CD4-positive, CD25-positive, alpha-beta regulatory T cell (primary cell): ENCODE measurements around the gene IL4I1. TPM values are rescaled to one million over a fixed set of nuclear protein-coding genes. Genes with fewer than 3 reads are reported as not detected.

Experiments
- ATAC-seq, 2 donors: fragments of 150-1000 bp; cut with Tn5 transposase; one replicate each; pipeline ENCODE4 v1.10.0; 2021; ENCODE audit warnings: low read depth in 2 of 2, moderate number of reproducible peaks in 2 of 2, moderate library complexity in 1 of 2
- DNase-seq, 3 donors: peaks; one replicate each; pipeline versions ENCODE4 v3.0.0 to v3.0.0-alpha.2; 2012 to 2022; ENCODE audit warnings: mixed read lengths in 1 of 3
- H3K27ac ChIP-seq: one replicate; pipeline ENCODE4 v1.7.0; 2013; ENCODE audit warnings: mild to moderate bottlenecking, low read length; ENCODE audit not compliant: insufficient read depth, poor library complexity, severe bottlenecking
- H3K27me3 ChIP-seq: one replicate; pipeline ENCODE4 v1.7.0; 2013; ENCODE audit warnings: low read length; ENCODE audit not compliant: control insufficient read depth, insufficient read depth
- H3K36me3 ChIP-seq: one replicate; pipeline ENCODE4 v1.7.0; 2013; ENCODE audit warnings: mild to moderate bottlenecking, low read length, moderate library complexity; ENCODE audit not compliant: control insufficient read depth, insufficient read depth
- H3K4me1 ChIP-seq: 2 replicates; pipeline ENCODE4 v1.7.0; 2013; ENCODE audit warnings: mild to moderate bottlenecking, low read length; ENCODE audit not compliant: insufficient read depth, control insufficient read depth, poor library complexity, severe bottlenecking
- H3K4me3 ChIP-seq: one replicate; pipeline ENCODE4 v1.7.0; 2013; ENCODE audit warnings: low read depth, mild to moderate bottlenecking, low read length, moderate library complexity
- H3K9me3 ChIP-seq, 2 experiments: 1 replicate in 1 of 2; 2 replicates in 1 of 2; pipeline ENCODE4 v1.7.0; 2013; ENCODE audit warnings: low read length in 2 of 2, mild to moderate bottlenecking in 1 of 2, moderate library complexity in 1 of 2; ENCODE audit not compliant: control insufficient read depth in 2 of 2
- H3K27ac Mint-ChIP-seq, 3 donors: one replicate each; pipeline ENCODE4 v1.8.0; 2020 to 2022; ENCODE audit warnings: mild to moderate bottlenecking in 3 of 3, mixed read lengths in 3 of 3, moderate library complexity in 2 of 3
- H3K27me3 Mint-ChIP-seq: one replicate; pipeline ENCODE4 v1.8.0; 2022; ENCODE audit warnings: mild to moderate bottlenecking, mixed read lengths
- H3K36me3 Mint-ChIP-seq: one replicate; pipeline ENCODE4 v1.8.0; 2020; ENCODE audit warnings: mixed read lengths
- H3K4me1 Mint-ChIP-seq, 4 donors: one replicate each; pipeline ENCODE4 v1.8.0; 2020 to 2022; ENCODE audit warnings: mixed read lengths in 4 of 4, mild to moderate bottlenecking in 1 of 4
- H3K4me3 Mint-ChIP-seq, 4 donors: one replicate each; pipeline ENCODE4 v1.8.0; 2020 to 2022; ENCODE audit warnings: mild to moderate bottlenecking in 4 of 4, mixed read lengths in 4 of 4, moderate library complexity in 3 of 4
- H3K9me3 Mint-ChIP-seq, 7 donors: one replicate each; pipeline ENCODE4 v1.8.0; 2020 to 2022; ENCODE audit warnings: mixed read lengths in 7 of 7, mild to moderate bottlenecking in 3 of 7, moderate library complexity in 2 of 7
- polyA plus RNA-seq, 4 donors: library from polyadenylated mRNA; unstranded; fragments of 300-500 nt; fragmentation: Illumina TruSeq; gene quantifications; one replicate each; pipeline ENCODE4 v1.2.3, GENCODE V29; 2021
- total RNA-seq: library from RNA; stranded (reverse); gene quantifications from one replicate; pipeline ENCODE4 v1.2.3, GENCODE V29; 2022

IL4I1 gene
- total and polyA plus RNA-seq, 5 donors from 2014 or later = 0.20 to 3.7 (median 0.37) TPM

DNA sequence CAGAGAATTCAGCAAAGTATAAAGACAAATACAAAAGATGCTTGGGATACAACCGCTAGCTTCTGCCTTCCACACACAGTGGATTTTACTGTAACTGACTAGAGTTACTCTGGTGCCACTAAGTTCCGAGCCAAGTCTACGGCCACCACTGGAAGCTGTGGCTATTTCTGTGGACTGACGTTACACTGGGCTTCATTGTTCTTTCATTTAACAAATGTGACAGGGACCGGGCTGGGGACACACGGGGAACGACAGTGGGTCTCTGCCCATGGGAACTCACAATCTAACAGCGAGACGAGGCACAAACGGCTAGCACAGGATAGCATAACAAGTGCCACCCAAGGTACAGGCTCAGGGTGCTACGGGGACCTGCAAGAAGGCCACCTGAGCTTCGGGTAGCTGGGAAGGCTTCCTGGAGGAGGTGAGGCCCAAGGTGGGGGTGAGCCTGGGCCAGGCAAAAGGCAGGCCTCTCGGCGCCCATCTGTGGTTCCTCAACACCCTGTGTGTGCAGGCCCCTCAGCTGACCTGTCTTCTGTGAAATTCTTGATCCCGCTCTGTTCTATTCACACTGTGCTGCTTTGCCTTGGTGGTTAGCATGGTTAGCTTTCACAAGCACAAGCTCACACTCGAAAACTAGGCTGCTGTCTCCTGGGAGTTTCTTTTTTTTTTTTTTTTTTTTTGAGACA lies 10.3 kb upstream of the IL4I1 start:
- Mint-ChIP-seq H3K4me3 (no peak overlapping the region), H3K4me1 (peaks cover 15 to 27% (median 16%) of the 10 kb centered on the region in 4 donors), H3K27ac (peak overlapping the region in 1 of 3 donors; percentile 26), H3K27me3 (no peaks in the 10 kb centered on the region), H3K9me3 (no peaks in the 10 kb centered on the region), H3K36me3 (peaks cover 15% of the 10 kb centered on the region)
- Histone ChIP-seq H3K27ac (no peak overlapping the region), H3K9me3 (no peaks in the 10 kb centered on the region), H3K4me3 (no peak overlapping the region), H3K36me3 (peaks cover 12% of the 10 kb centered on the region), H3K4me1 (peaks cover 11% of the 10 kb centered on the region), H3K27me3 (no peaks in the 10 kb centered on the region)
- DNase-seq = no peak
- ATAC-seq = no peak

DNA sequence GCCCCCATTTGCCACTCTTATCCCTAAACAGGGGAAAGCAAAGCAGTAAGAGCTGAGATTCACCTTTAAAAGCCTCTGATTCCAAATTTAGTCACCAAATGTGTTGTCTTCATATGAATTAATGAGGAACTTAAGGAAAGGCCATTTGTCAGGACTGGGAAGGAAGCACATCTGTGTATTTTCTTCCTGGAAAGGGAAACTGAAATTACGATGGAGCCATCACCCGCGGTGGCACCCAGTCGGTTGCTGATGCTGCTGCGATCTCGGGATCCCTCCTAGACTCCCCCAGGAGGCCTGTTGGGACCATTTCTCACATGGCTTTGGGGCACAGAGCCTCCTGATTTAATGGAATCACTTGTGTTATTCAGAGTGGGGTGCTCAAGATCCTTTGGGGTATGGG lies 7.4 kb upstream of the IL4I1 start:
- Mint-ChIP-seq H3K4me1 (peaks cover 0 to 10% (median 5%) of the 10 kb centered on the region in 4 donors), H3K27ac (no peak overlapping the region), H3K9me3 (no peaks in the 10 kb centered on the region), H3K36me3 (peaks cover 11% of the 10 kb centered on the region), H3K4me3 (no peak overlapping the region), H3K27me3 (no peaks in the 10 kb centered on the region)
- Histone ChIP-seq H3K27me3 (no peaks in the 10 kb centered on the region), H3K36me3 (peaks cover 12% of the 10 kb centered on the region), H3K4me1 (no peaks in the 10 kb centered on the region), H3K9me3 (no peaks in the 10 kb centered on the region), H3K27ac (no peak overlapping the region), H3K4me3 (no peak overlapping the region)
- no peak for DNase-seq
- no peak for ATAC-seq

DNA sequence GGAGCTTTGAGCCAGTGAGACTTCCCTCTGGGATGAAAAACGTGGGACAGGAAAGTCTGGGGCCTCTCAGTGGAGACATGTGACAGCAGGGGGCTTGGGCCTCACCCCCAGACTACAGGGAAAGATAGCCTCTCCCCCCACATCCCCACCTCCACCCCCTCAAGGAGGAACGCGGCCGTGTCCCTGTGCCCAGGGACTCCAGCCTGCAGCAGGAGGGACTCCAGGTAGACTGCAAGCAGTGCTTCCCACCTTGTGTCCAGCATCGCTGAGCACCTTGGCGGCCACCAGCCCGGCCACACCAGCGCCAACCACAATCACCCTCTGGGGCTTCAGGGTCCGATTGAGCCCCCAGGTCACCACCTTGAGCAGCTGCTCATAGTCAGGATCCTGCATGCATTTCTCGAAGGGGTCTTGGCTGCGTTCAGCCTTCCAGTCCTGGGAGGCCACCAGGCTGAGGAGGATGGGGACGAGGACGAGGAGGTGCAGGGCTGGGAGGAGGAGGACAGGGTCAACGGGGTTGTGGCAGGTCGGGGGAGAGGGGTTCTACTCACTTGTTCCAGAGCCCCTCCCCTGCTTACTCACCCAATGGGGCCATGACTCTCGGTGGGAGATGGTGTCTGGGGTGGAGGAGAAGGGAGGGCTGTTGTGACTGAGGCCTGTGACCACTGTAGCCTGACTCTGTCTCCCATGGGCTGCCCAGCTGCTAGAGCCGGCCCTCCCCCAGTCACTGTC lies 955 bp downstream of the IL4I1 start:
- peak overlapping the region in 1 of 4 donors; percentile 83 for H3K4me3 Mint-ChIP-seq

DNA sequence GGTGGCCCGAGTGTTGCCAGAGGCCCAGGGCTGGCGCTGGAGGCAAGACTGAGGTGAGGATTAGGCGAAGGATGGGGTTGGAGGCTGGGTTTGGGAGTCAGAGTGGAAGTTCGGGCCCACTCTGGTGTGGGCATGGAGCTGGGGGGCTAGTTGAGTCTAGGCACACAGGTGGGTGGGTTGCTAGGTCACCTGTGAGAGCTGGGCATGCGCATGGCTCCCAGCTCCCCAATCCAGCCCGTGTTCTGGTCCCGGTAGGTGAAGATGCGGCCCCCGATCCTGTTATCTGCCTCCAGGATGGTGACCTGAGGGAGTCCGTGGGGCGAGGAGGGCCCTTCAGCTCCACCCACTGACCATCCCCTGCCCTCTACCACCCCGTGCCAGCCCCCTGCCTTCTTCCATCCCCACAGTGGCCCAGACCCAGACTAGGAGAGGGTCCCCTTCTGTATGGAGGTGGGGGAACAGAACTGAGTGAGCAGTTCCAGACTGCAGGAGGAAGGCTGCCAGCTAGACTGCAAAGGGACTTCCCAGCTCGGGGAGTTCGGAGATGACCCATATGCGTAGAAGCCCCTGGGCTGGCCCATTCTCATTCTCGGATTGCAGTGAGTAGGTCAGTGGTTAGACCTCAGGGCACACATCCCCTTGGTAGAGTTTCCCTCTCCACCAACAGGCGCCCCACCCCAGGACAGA lies 1.7 kb downstream of the IL4I1 start:
- Mint-ChIP-seq H3K27me3 (no peaks in the 10 kb centered on the region), H3K4me3 (peak overlapping the region in 1 of 4 donors; percentile 83), H3K36me3 (no peaks in the 10 kb centered on the region), H3K27ac (peak overlapping the region in 1 of 3 donors; percentile 51), H3K4me1 (peaks cover 0 to 46% (median 25%) of the 10 kb centered on the region in 4 donors), H3K9me3 (peaks cover 0 to 2% (median 0%) of the 10 kb centered on the region in 7 donors)
- Histone ChIP-seq H3K27me3 (no peaks in the 10 kb centered on the region), H3K9me3 (no peaks in the 10 kb centered on the region), H3K4me1 (peaks cover 27% of the 10 kb centered on the region), H3K36me3 (no peaks in the 10 kb centered on the region), H3K4me3 (no peak overlapping the region), H3K27ac (no peak overlapping the region)
- ATAC-seq (no peak), DNase-seq (no peak)

More for the DNA sequence above, 955 bp downstream of the IL4I1 start:
- Histone ChIP-seq H3K4me3 (no peak overlapping the region), H3K36me3 (no peaks in the 10 kb centered on the region), H3K27me3 (no peaks in the 10 kb centered on the region), H3K27ac (peak overlapping the region; percentile 93), H3K9me3 (no peaks in the 10 kb centered on the region), H3K4me1 (peaks cover 23% of the 10 kb centered on the region)
- DNase-seq (no peak), ATAC-seq (no peak)
- peak overlapping the region in 1 of 3 donors; percentile 97 for H3K27ac Mint-ChIP-seq
- no peaks in the 10 kb centered on the region for H3K36me3 Mint-ChIP-seq
- H3K4me1 Mint-ChIP-seq = peaks cover 0 to 42% (median 25%) of the 10 kb centered on the region in 4 donors
- H3K9me3 Mint-ChIP-seq = peaks cover 0 to 2% (median 0%) of the 10 kb centered on the region in 7 donors
- no peaks in the 10 kb centered on the region for H3K27me3 Mint-ChIP-seq

DNA sequence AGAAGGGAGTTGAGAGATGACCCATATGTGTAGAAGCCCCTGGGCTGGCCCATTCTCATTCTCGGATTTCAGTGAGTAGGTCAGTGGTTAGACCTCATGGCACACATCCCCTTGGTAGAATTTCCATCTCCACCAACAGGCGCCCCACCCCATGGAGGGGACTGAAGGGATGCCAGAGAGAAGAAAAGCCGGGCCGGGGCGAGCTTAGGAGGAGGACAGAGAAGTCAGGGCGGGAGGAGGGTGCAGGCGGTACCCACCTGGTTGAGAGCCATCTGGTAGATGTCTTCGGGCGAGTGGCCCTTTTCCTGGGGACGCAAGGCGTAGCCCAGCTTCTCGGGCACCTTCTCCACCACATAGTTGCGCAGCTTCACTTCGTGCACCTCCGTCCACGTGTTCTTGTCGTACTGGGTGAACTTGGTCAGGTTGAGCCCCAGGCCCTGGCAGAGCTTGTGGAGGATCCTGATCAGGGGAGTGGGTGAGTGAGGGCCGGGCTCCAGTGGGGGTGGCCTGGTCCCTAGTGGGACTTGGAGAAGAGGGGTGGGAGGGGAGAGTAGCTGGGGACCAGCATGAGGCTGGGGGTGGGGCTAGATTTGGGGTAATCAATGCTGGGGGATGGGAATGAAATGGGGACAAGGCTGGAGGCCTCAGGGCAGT lies 2.5 kb downstream of the IL4I1 start:
- no peaks in the 10 kb centered on the region for H3K9me3 ChIP-seq
- H3K4me3 Mint-ChIP-seq = no peak overlapping the region
- no peak for DNase-seq
- peaks cover 34% of the 10 kb centered on the region for H3K4me1 ChIP-seq
- H3K27ac ChIP-seq = no peak overlapping the region
- H3K36me3 Mint-ChIP-seq = no peaks in the 10 kb centered on the region
- H3K9me3 Mint-ChIP-seq = peaks cover 0 to 2% (median 0%) of the 10 kb centered on the region in 7 donors
- no peaks in the 10 kb centered on the region for H3K36me3 ChIP-seq
- peaks cover 0 to 47% (median 25%) of the 10 kb centered on the region in 4 donors for H3K4me1 Mint-ChIP-seq
- H3K27ac Mint-ChIP-seq = no peak overlapping the region
- ATAC-seq = no peak
- no peaks in the 10 kb centered on the region for H3K27me3 ChIP-seq
- H3K4me3 ChIP-seq = no peak overlapping the region
- H3K27me3 Mint-ChIP-seq = no peaks in the 10 kb centered on the region

DNA sequence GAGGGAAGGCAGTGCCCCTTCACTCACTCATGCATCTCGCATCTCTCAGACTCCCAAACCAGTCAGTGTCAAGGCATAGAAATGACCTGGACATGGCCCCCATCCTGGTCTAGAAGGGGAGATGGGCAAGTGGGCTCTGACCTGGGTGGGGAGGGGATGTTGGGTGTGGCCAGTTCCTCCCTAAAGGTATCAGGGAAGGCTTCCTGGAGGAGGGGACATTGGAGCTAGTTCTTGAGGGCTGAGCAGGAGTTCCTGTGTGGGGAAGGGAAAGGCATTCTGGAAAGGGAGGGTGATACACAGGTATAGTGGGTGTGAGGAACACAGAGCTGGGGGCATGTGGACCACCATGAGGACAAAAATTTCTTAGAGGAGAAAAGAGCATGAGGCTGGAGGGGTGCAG lies 4.0 kb downstream of the IL4I1 start:
- H3K4me3 ChIP-seq = no peak overlapping the region
- ATAC-seq (no peak), DNase-seq (no peak)
- Mint-ChIP-seq H3K9me3 (peaks cover 0 to 2% (median 0%) of the 10 kb centered on the region in 7 donors), H3K4me3 (peak overlapping the region; percentile 18 to 56 (median 32)), H3K27ac (peak overlapping the region in 2 of 3 donors; percentile 76 to 78), H3K27me3 (no peaks in the 10 kb centered on the region), H3K4me1 (peaks cover 0 to 41% (median 22%) of the 10 kb centered on the region in 4 donors), H3K36me3 (no peaks in the 10 kb centered on the region)
- H3K4me1 ChIP-seq = peaks cover 29% of the 10 kb centered on the region
- H3K27ac ChIP-seq = no peak overlapping the region
- no peaks in the 10 kb centered on the region for H3K9me3 ChIP-seq
- no peaks in the 10 kb centered on the region for H3K27me3 ChIP-seq
- H3K36me3 ChIP-seq = no peaks in the 10 kb centered on the region

DNA sequence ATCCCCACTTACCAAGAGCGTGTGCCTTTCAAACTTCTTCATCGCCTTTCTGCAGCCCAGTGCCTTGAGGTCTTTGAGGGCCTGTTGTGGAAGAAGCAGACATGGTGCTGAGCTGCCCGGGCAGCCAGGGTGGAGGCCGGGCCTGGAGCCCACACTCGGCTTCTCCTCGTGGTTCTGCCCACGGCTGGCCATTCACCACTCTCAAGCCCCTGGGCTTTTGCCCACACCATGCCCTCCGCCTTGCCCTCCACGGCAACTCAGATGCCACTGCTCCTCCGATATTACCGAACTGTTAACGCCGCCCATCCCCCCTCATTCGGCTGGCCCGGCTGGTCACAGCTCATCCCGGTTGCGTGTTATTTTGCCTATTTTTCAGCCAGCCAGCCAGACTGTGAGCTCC lies 5.3 kb downstream of the IL4I1 start:
- Histone ChIP-seq H3K4me1 (peaks cover 15% of the 10 kb centered on the region), H3K4me3 (no peak overlapping the region), H3K27me3 (no peaks in the 10 kb centered on the region), H3K9me3 (no peaks in the 10 kb centered on the region), H3K27ac (no peak overlapping the region), H3K36me3 (no peaks in the 10 kb centered on the region)
- ATAC-seq = no peak
- H3K27me3 Mint-ChIP-seq = no peaks in the 10 kb centered on the region
- no peak overlapping the region for H3K27ac Mint-ChIP-seq
- H3K9me3 Mint-ChIP-seq = peaks cover 0 to 2% (median 0%) of the 10 kb centered on the region in 7 donors
- H3K36me3 Mint-ChIP-seq = no peaks in the 10 kb centered on the region
- peak overlapping the region in 3 of 4 donors; percentile 33 to 69 (median 56) for H3K4me3 Mint-ChIP-seq
- no peak for DNase-seq
- H3K4me1 Mint-ChIP-seq = peaks cover 0 to 29% (median 11%) of the 10 kb centered on the region in 4 donors
